Muscle of back (tissue), 11 donors: ENCODE measurements around the gene DCBLD1. TPM values are rescaled to one million over a fixed set of nuclear protein-coding genes. Genes with fewer than 3 reads are reported as not detected.
"Not testable (repeated sequence)": the region's sequence is repeated elsewhere in the genome, so short reads cannot be mapped to it uniquely, and the experiment has no call there.

Source experiments
- DNase-seq, 3 donors: peaks; one replicate each; pipeline versions ENCODE4 v3.0.0 to v3.0.0-alpha.2; 2013
- polyA plus RNA-seq, 10 donors: library from polyadenylated mRNA; unstranded; fragments of 120-200 nt; gene quantifications; one replicate each; pipeline ENCODE4 v1.2.1, GENCODE V29; 2013; ENCODE audit not compliant: insufficient read length in 10 of 10

The DCBLD1 gene
- polyA plus RNA-seq, 10 donors: 5.5 to 9.2 (median 7.1) TPM

- DNase-seq: no peak
These were observed 14.8 kb downstream of the DCBLD1 start for GRCh38 chr6:117497237-117497636.

- DNase-seq: peak in 1 of 3 donors; percentile 60
These were observed 15.7 kb downstream of the DCBLD1 start for GRCh38 chr6:117498159-117498558.

GRCh38 chr6:117501722-117502121 is 19.2 kb downstream of the DCBLD1 start:
- no peak for DNase-seq

GRCh38 chr6:117502580-117502979 is 20.1 kb downstream of the DCBLD1 start:
- DNase-seq: no peak

- DNase-seq: no peak
These were observed 20.7 kb downstream of the DCBLD1 start for GRCh38 chr6:117503211-117503610.

- DNase-seq: no peak
These were observed 22.1 kb downstream of the DCBLD1 start for GRCh38 chr6:117504478-117505144.

GRCh38 chr6:117505311-117505710 is 22.8 kb downstream of the DCBLD1 start:
- DNase-seq: no peak

- DNase-seq: peak in 1 of 3 donors; percentile 27
These were observed 23.8 kb downstream of the DCBLD1 start for GRCh38 chr6:117506180-117506835.

- DNase-seq: peak in 2 of 3 donors; percentile 48 to 60
These were observed 24.4 kb downstream of the DCBLD1 start for GRCh38 chr6:117506907-117507306.

- DNase-seq: no peak
These were observed 26.0 kb downstream of the DCBLD1 start for GRCh38 chr6:117508450-117508971.

GRCh38 chr6:117509021-117509420 is 26.5 kb downstream of the DCBLD1 start:
- DNase-seq: no peak

- no peak for DNase-seq
These were observed 29.8 kb downstream of the DCBLD1 start for GRCh38 chr6:117512056-117512828.

- DNase-seq: no peak
These were observed 30.6 kb downstream of the DCBLD1 start for GRCh38 chr6:117512987-117513573.

- no peak for DNase-seq
These were observed 31.4 kb downstream of the DCBLD1 start for GRCh38 chr6:117513778-117514365.

GRCh38 chr6:117514655-117515054 is 32.2 kb downstream of the DCBLD1 start:
- DNase-seq: no peak

- no peak for DNase-seq
These were observed 32.9 kb downstream of the DCBLD1 start for GRCh38 chr6:117515326-117515725.

- not testable (repeated sequence) for DNase-seq
These were observed 35.5 kb downstream of the DCBLD1 start for GRCh38 chr6:117517995-117518394.

GRCh38 chr6:117518870-117519269 is 36.4 kb downstream of the DCBLD1 start:
- no peak for DNase-seq

- DNase-seq: no peak
These were observed 38.3 kb downstream of the DCBLD1 start for GRCh38 chr6:117520603-117521395.

GRCh38 chr6:117521791-117522502 is 39.5 kb downstream of the DCBLD1 start:
- DNase-seq: no peak
